GM18907 (cell line): ENCODE data around the gene RTN4IP1.
A peak's percentile ranks its signal among the peaks of the same experiment; 100 is the strongest.

Experiments used
- ATAC-seq: cut with Tn5 transposase; IDR thresholded peaks from one replicate; pipeline ENCODE4 v1.9.1; 2021; ENCODE audit warnings: mild to moderate bottlenecking, moderate library complexity; ENCODE audit not compliant: unreplicated experiment

Gene RTN4IP1

GRCh38 chr6:106525882-106526275 is 103.4 kb downstream of the RTN4IP1 start:
- no peak for ATAC-seq

- ATAC-seq, result peak; percentile 37
Observed at GRCh38 chr6:106525107-106525881, 104.0 kb downstream of the RTN4IP1 start.

- no peak for ATAC-seq
Observed at GRCh38 chr6:106522562-106523250, 106.6 kb downstream of the RTN4IP1 start.
